Natural killer cell (primary cell): ENCODE results near the gene CEP131. TPM values are rescaled to one million over a fixed set of nuclear protein-coding genes. Genes with fewer than 3 reads are reported as not detected.

ENCODE experiments used
- ATAC-seq, 3 donors: fragments of 150-1000 bp in 2 of 3; fragments of 200-7000 bp in 1 of 3; cut with Tn5 transposase; 1 replicate in 1 of 3; 2 replicates in 2 of 3; pipeline ENCODE4 v1.10.0; 2021; ENCODE audit warnings: mild to moderate bottlenecking in 2 of 3, moderate library complexity in 2 of 3
- DNase-seq, 2 donors: peaks; one replicate each; pipeline versions ENCODE4 v3.0.0 to v3.0.0-alpha.2; 2013 to 2021; ENCODE audit warnings: mixed read lengths in 1 of 2
- H3K27ac ChIP-seq: one replicate; pipeline ENCODE4 v1.5.1; 2013; ENCODE audit warnings: mild to moderate bottlenecking, low read length
- H3K27me3 ChIP-seq: one replicate; pipeline ENCODE4 v1.6.1; 2013; ENCODE audit warnings: low read length; ENCODE audit not compliant: control insufficient read depth, insufficient read depth
- H3K36me3 ChIP-seq: one replicate; pipeline ENCODE4 v1.6.1; 2013; ENCODE audit warnings: low read length; ENCODE audit not compliant: control insufficient read depth, insufficient read depth
- H3K4me1 ChIP-seq: one replicate; pipeline ENCODE4 v1.6.1; 2013; ENCODE audit warnings: low read length; ENCODE audit not compliant: control insufficient read depth, insufficient read depth
- H3K4me3 ChIP-seq: one replicate; pipeline ENCODE4 v1.5.1; 2013; ENCODE audit warnings: low read length
- H3K9me3 ChIP-seq: one replicate; pipeline ENCODE4 v1.6.1; 2013; ENCODE audit warnings: low read length; ENCODE audit not compliant: control insufficient read depth, insufficient read depth
- H3K27ac Mint-ChIP-seq, 2 donors: one replicate each; pipeline ENCODE4 v1.8.0; 2022; ENCODE audit warnings: mild to moderate bottlenecking in 2 of 2, mixed read lengths in 2 of 2, moderate library complexity in 1 of 2
- H3K27me3 Mint-ChIP-seq, 2 donors: one replicate each; pipeline ENCODE4 v1.8.0; 2022; ENCODE audit warnings: low read depth in 2 of 2, mixed read lengths in 2 of 2
- H3K36me3 Mint-ChIP-seq: one replicate; pipeline ENCODE4 v1.8.0; 2022; ENCODE audit warnings: mixed read lengths
- H3K4me1 Mint-ChIP-seq, 2 donors: one replicate each; pipeline ENCODE4 v1.8.0; 2022; ENCODE audit warnings: mixed read lengths in 2 of 2
- H3K4me3 Mint-ChIP-seq: one replicate; pipeline ENCODE4 v1.8.0; 2022; ENCODE audit warnings: mild to moderate bottlenecking, moderate library complexity, mixed read lengths
- H3K9me3 Mint-ChIP-seq, 2 donors: one replicate each; pipeline ENCODE4 v1.8.0; 2022; ENCODE audit warnings: mixed read lengths in 2 of 2
- CTCF ChIP-seq: fragments of 200-600 bp; IDR thresholded peaks from one replicate; pipeline ENCODE4 v1.8.0; 2022; ENCODE audit warnings: antibody characterized with exemption
- WGBS: methylation state at CpG from one replicate; pipeline ENCODE4 v1.1.7; 2013; ENCODE audit warnings: missing lambda C conversion rate; ENCODE audit not compliant: insufficient coverage; 5-methylcytosine and 5-hydroxymethylcytosine counted together
- intact Hi-C: fragments of 100-400 bp; cut with micrococcal nuclease; formaldehyde crosslinking; loops from one replicate; pipeline ENCODE4 v1.14.2; 2022
- total RNA-seq, 4 donors: library from RNA; stranded (reverse); fragments of 120-200 nt in 1 of 4; gene quantifications; one replicate each; pipeline versions ENCODE4 v1.2.3 to v1.2.4, GENCODE V29; 2013 to 2022

The CEP131 gene
- total RNA-seq, 3 donors from 2014 or later (not counting 1 experiment from before 2014, with no cell fraction given) = 9.9 to 11.4 (median 10.0) TPM

- intact Hi-C loops = no loop called here
- no peaks in the 10 kb centered on the region for H3K36me3 Mint-ChIP-seq
Measured at GRCh38 chr17:81260641-81261040, 37.9 kb upstream of the CEP131 start.

DNA sequence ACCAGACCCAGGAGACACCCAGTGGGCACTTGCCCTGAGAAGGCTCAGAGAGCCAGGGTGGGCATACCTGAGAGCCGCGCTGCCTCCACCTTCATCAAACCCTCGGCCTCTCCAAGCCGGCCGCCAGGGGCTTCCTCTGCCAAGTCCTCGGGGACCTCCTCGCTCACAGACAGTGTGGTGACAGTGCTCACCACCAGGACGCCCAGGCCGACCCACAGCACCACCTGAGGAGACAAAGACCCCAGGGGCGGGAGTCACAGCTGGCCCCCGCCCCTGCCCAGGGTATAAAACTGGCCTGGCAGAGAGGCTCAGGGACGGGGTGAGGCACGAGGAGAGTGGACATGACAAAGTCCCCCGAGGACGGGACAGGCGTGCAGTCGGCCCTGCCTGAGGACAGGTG lies 37.4 kb upstream of the CEP131 start:
- Histone ChIP-seq H3K4me3 (no peak overlapping the region), H3K9me3 (no peaks in the 10 kb centered on the region), H3K4me1 (no peaks in the 10 kb centered on the region), H3K27ac (no peak overlapping the region), H3K27me3 (no peaks in the 10 kb centered on the region), H3K36me3 (peaks cover 69% of the 10 kb centered on the region)
- DNase-seq (no peak), ATAC-seq (no peak)
- intact Hi-C loops = no loop called here
- no peak overlapping the region for H3K27ac Mint-ChIP-seq
- no peaks in the 10 kb centered on the region for H3K36me3 Mint-ChIP-seq
- no peaks in the 10 kb centered on the region for H3K27me3 Mint-ChIP-seq
- H3K4me1 Mint-ChIP-seq = no peaks in the 10 kb centered on the region
- TF ChIP-seq CTCF = no peak
- 96% methylated on average over 17 of the region's 17 CpGs for WGBS
- no peak overlapping the region for H3K4me3 Mint-ChIP-seq
- no peaks in the 10 kb centered on the region for H3K9me3 Mint-ChIP-seq

More at GRCh38 chr17:81260641-81261040, 37.9 kb upstream of the CEP131 start:
- H3K4me3 Mint-ChIP-seq = no peak overlapping the region
- H3K4me1 Mint-ChIP-seq = no peaks in the 10 kb centered on the region
- Histone ChIP-seq H3K36me3 (peaks cover 74% of the 10 kb centered on the region), H3K27me3 (no peaks in the 10 kb centered on the region), H3K9me3 (no peaks in the 10 kb centered on the region), H3K4me3 (no peak overlapping the region), H3K4me1 (no peaks in the 10 kb centered on the region), H3K27ac (no peak overlapping the region)
- no peak overlapping the region for H3K27ac Mint-ChIP-seq
- TF ChIP-seq CTCF = no peak
- no peak for DNase-seq
- H3K27me3 Mint-ChIP-seq = no peaks in the 10 kb centered on the region
- no peak for ATAC-seq
- 98% methylated on average over 19 of the region's 19 CpGs for WGBS
- no peaks in the 10 kb centered on the region for H3K9me3 Mint-ChIP-seq

DNA sequence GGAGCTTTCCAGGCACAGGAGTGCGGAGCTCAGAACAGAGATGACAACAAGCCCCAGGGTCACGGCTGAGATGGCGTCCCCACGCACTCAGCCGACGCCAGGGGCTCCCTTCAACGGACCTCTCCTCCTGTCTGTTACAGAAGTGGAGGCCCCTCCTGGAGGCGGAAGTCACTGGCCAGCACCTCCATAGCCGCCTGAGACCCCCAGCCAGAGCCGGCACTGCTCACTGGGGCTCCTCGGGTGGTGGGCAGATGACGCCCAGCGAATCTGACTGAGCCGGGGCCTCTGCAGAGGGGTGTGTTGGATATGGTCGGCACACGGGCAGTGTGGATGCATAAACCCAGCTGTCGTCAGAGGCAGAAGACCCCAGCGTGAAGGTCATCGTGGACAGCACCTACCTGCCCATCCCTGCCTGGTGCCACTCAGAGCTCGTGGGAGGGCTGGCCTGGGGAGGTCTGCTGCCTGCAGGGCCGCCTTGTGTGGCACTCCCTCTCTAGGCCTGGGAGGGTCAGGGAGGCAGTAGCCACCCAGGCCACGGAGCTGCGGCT lies 36.4 kb upstream of the CEP131 start:
- no peaks in the 10 kb centered on the region for H3K27me3 ChIP-seq
- H3K36me3 Mint-ChIP-seq = no peaks in the 10 kb centered on the region
- TF ChIP-seq CTCF = no peak
- intact Hi-C loops = no loop called here
- H3K4me3 ChIP-seq = no peak overlapping the region
- H3K9me3 Mint-ChIP-seq = no peaks in the 10 kb centered on the region
- ATAC-seq (no peak), DNase-seq (no peak)
- peaks cover under 1% of the 10 kb centered on the region in 2 donors for H3K4me1 Mint-ChIP-seq
- no peaks in the 10 kb centered on the region for H3K9me3 ChIP-seq
- H3K36me3 ChIP-seq = peaks cover 61% of the 10 kb centered on the region
- 93% methylated on average over 23 of the region's 23 CpGs for WGBS
- no peaks in the 10 kb centered on the region for H3K27me3 Mint-ChIP-seq
- no peaks in the 10 kb centered on the region for H3K4me1 ChIP-seq
- H3K27ac Mint-ChIP-seq = no peak overlapping the region
- H3K27ac ChIP-seq = no peak overlapping the region
- no peak overlapping the region for H3K4me3 Mint-ChIP-seq

- no peak overlapping the region for H3K27ac ChIP-seq
- ATAC-seq (no peak), DNase-seq (no peak)
- intact Hi-C loops = no loop called here
- Mint-ChIP-seq H3K36me3 (no peaks in the 10 kb centered on the region), H3K4me3 (no peak overlapping the region), H3K27ac (no peak overlapping the region), H3K4me1 (peaks cover 9% of the 10 kb centered on the region in 2 donors), H3K27me3 (no peaks in the 10 kb centered on the region), H3K9me3 (no peaks in the 10 kb centered on the region)
- WGBS = 93% methylated on average over 20 of the region's 20 CpGs
- no peak for TF ChIP-seq CTCF
- H3K4me3 ChIP-seq = no peak overlapping the region
- H3K36me3 ChIP-seq = peaks cover 58% of the 10 kb centered on the region
- H3K4me1 ChIP-seq = no peaks in the 10 kb centered on the region
- H3K9me3 ChIP-seq = no peaks in the 10 kb centered on the region
- no peaks in the 10 kb centered on the region for H3K27me3 ChIP-seq
Measured at GRCh38 chr17:81258292-81258691, 35.5 kb upstream of the CEP131 start.
